SK-N-SH (cell line): ENCODE data around the gene RPP30. TPM values are rescaled to one million over a fixed set of nuclear protein-coding genes. Genes with fewer than 3 reads are reported as not detected.

ENCODE experiments used
- CTCF ChIA-PET: fragments of 300-600, 350-600 bp; formaldehyde crosslinking; extraction: SDS; loops from one replicate; lab custom pipeline; 2021; lab: Yijun Ruan, JAX
- POLR2A ChIA-PET: fragments of 350-600 bp; sonication (Branson Sonifier 250); formaldehyde crosslinking; extraction: SDS; loops from one replicate; lab custom pipeline; 2020; ENCODE audit warnings: antibody characterized with exemption, inconsistent platforms; lab: Yijun Ruan, JAX
- DNase-seq: peaks from one replicate; pipeline ENCODE4 v3.0.0; 2012
- H2AFZ ChIP-seq: fragments of 200-600 bp; sonication (generic); 2 replicates; pipeline ENCODE4 v1.8.1; 2016; ENCODE audit warnings: antibody characterized with exemption, mild to moderate bottlenecking, low read depth
- H3F3A ChIP-seq: fragments of 200-600 bp; sonication (generic); replicated peaks from 2 replicates; pipeline ENCODE3; 2016; ENCODE audit warnings: antibody characterized with exemption, mild to moderate bottlenecking; ENCODE audit not compliant: insufficient read depth
- H3K27ac ChIP-seq, 2 experiments: fragments of 200-500 bp in 1 of 2; fragments of 200-600 bp in 1 of 2; sonication (Bioruptor generic) in 1 of 2; sonication (generic), shearing (Covaris generic) in 1 of 2; 2 replicates each; pipeline versions ENCODE4 v1.5.1 to v1.6.1; 2014 to 2016; ENCODE audit warnings: low read depth in 2 of 2, inconsistent platforms in 1 of 2, low read length in 1 of 2, mild to moderate bottlenecking in 1 of 2, mixed read lengths in 1 of 2
- H3K27me3 ChIP-seq: fragments of 200-600 bp; sonication (generic), shearing (Covaris generic); 2 replicates; pipeline ENCODE4 v1.6.1; 2016; ENCODE audit warnings: mixed run types; ENCODE audit not compliant: insufficient read depth
- H3K36me3 ChIP-seq, 2 experiments: fragments of 200-500 bp in 1 of 2; fragments of 200-600 bp in 1 of 2; sonication (Bioruptor generic) in 1 of 2; sonication (generic) in 1 of 2; replicated peaks in 1 of 2; 2 replicates each; pipeline versions ENCODE3 to v1.5.1; 2014 to 2016; ENCODE audit warnings: low read length in 1 of 2, mild to moderate bottlenecking in 1 of 2; ENCODE audit not compliant: insufficient read depth in 2 of 2, control insufficient read depth in 1 of 2
- H3K4me1 ChIP-seq, 2 experiments: fragments of 200-500 bp in 1 of 2; fragments of 200-600 bp in 1 of 2; sonication (Bioruptor generic) in 1 of 2; sonication (generic), shearing (Covaris generic) in 1 of 2; 2 replicates each; pipeline versions ENCODE4 v1.5.1 to v1.6.1; 2014 to 2016; ENCODE audit warnings: low read depth in 1 of 2, low read length in 1 of 2, mixed run types in 1 of 2; ENCODE audit not compliant: insufficient read depth in 2 of 2, control insufficient read depth in 1 of 2
- H3K4me2 ChIP-seq: fragments of 200-600 bp; sonication (generic), shearing (Covaris generic); 2 replicates; pipeline ENCODE4 v1.6.1; 2017; ENCODE audit warnings: mixed run types
- H3K4me3 ChIP-seq, 2 experiments: fragments of 200-500 bp in 1 of 2; fragments of 200-600 bp in 1 of 2; sonication (Bioruptor generic) in 1 of 2; sonication (generic), shearing (Covaris generic) in 1 of 2; 2 replicates each; pipeline versions ENCODE4 v1.5.1 to v1.8.1; 2014 to 2016; ENCODE audit warnings: low read depth in 2 of 2, inconsistent platforms in 1 of 2, low read length in 1 of 2, mild to moderate bottlenecking in 1 of 2, mixed read lengths in 1 of 2, moderate library complexity in 1 of 2
- H3K79me2 ChIP-seq: fragments of 200-600 bp; sonication (generic); 2 replicates; pipeline ENCODE4 v1.8.1; 2017; ENCODE audit warnings: mild to moderate bottlenecking; ENCODE audit not compliant: insufficient read depth
- H3K9ac ChIP-seq: fragments of 200-600 bp; sonication (generic); 2 replicates; pipeline ENCODE4 v1.6.1; 2017; ENCODE audit warnings: mixed run types
- H3K9me2 ChIP-seq: fragments of 200-600 bp; sonication (generic); 2 replicates; pipeline ENCODE4 v1.6.1; 2017; ENCODE audit warnings: mixed run types
- H3K9me3 ChIP-seq: fragments of 200-600 bp; sonication (generic); 2 replicates; pipeline ENCODE4 v1.6.1; 2017; ENCODE audit warnings: mixed run types, mild to moderate bottlenecking, moderate library complexity
- H4K20me1 ChIP-seq: fragments of 200-600 bp; sonication (generic); 2 replicates; pipeline ENCODE4 v1.6.1; 2017; ENCODE audit warnings: mild to moderate bottlenecking, mixed run types; ENCODE audit not compliant: insufficient read depth
- CHD2 ChIP-seq: fragments of 150-350 bp; IDR thresholded peaks from 2 replicates; pipeline ENCODE4 v1.6.1; 2018; ENCODE audit warnings: low read length; ENCODE audit not compliant: partially characterized antibody
- CTCF ChIP-seq: fragments of 200-600 bp; sonication (generic); IDR thresholded peaks from 2 replicates; pipeline ENCODE4 v1.6.1; 2017; ENCODE audit warnings: antibody characterized with exemption, mild to moderate bottlenecking, moderate library complexity
- EP300 ChIP-seq, 2 experiments: IDR thresholded peaks; 2 replicates each; pipeline versions ENCODE4 v1.4.0 to v1.6.1; 2012; ENCODE audit warnings: borderline replicate concordance in 1 of 2, low read depth in 1 of 2, low read length in 1 of 2
- EZH2phosphoT487 ChIP-seq: fragments of 200-600 bp; sonication (generic); IDR thresholded peaks from 2 replicates; pipeline ENCODE4 v1.6.1; 2017; ENCODE audit warnings: low read depth, mixed run types, mild to moderate bottlenecking, antibody characterized with exemption, moderate library complexity, borderline replicate concordance
- FOXM1 ChIP-seq: IDR thresholded peaks from 2 replicates; pipeline ENCODE4 v1.4.0; 2012; ENCODE audit warnings: low read depth, mild to moderate bottlenecking
- GABPA ChIP-seq: IDR thresholded peaks from 2 replicates; pipeline ENCODE4 v1.4.0; 2012; ENCODE audit warnings: low read depth, mild to moderate bottlenecking
- GATA2 ChIP-seq: sonication (generic); formaldehyde crosslinking; IDR thresholded peaks from 2 replicates; pipeline ENCODE4 v1.5.0; 2020; ENCODE audit warnings: mild to moderate bottlenecking, missing genetic modification reagents
- IRF3 ChIP-seq: fragments of 150-350 bp; IDR thresholded peaks from 2 replicates; pipeline ENCODE4 v1.6.1; 2016; ENCODE audit warnings: mild to moderate bottlenecking, low read depth, low read length
- JUND ChIP-seq: IDR thresholded peaks from 2 replicates; pipeline ENCODE4 v1.4.0; 2012
- MEF2A ChIP-seq: IDR thresholded peaks from 2 replicates; pipeline ENCODE4 v1.4.0; 2012; ENCODE audit warnings: low read depth, borderline replicate concordance
- MXI1 ChIP-seq: IDR thresholded peaks from 2 replicates; pipeline ENCODE4 v1.6.1; 2012; ENCODE audit warnings: mild to moderate bottlenecking, low read depth, low read length, improper control_type of control experiment
- NFIC ChIP-seq: IDR thresholded peaks from 2 replicates; pipeline ENCODE4 v1.4.0; 2012; ENCODE audit warnings: borderline replicate concordance
- PBX3 ChIP-seq: IDR thresholded peaks from 2 replicates; pipeline ENCODE4; 2012
- POLR2AphosphoS5 ChIP-seq: IDR thresholded peaks from 2 replicates; pipeline ENCODE4 v1.6.1; 2012; ENCODE audit warnings: low read depth, low read length
- RAD21 ChIP-seq: IDR thresholded peaks from 2 replicates; pipeline ENCODE4 v1.6.1; 2012; ENCODE audit warnings: mild to moderate bottlenecking, low read length
- RFX5 ChIP-seq: IDR thresholded peaks from 2 replicates; pipeline ENCODE4 v1.6.1; 2012; ENCODE audit warnings: mild to moderate bottlenecking, improper control_type of control experiment, low read length
- SMC3 ChIP-seq: IDR thresholded peaks from 2 replicates; pipeline ENCODE4 v1.6.1; 2012; ENCODE audit warnings: low read depth, low read length, improper control_type of control experiment
- TAF1 ChIP-seq: IDR thresholded peaks from 2 replicates; pipeline ENCODE4 v1.6.1; 2012; ENCODE audit warnings: low read depth, mild to moderate bottlenecking, low read length, moderate library complexity, borderline replicate concordance
- TCF12 ChIP-seq: IDR thresholded peaks from 2 replicates; pipeline ENCODE4 v1.4.0; 2012
- TEAD4 ChIP-seq: IDR thresholded peaks from 2 replicates; pipeline ENCODE4 v1.4.0; 2012; ENCODE audit warnings: mild to moderate bottlenecking, borderline replicate concordance; ENCODE audit not compliant: insufficient read depth
- USF1 ChIP-seq: IDR thresholded peaks from 2 replicates; pipeline ENCODE4 v1.4.0; 2012; ENCODE audit warnings: low read depth, borderline replicate concordance
- USF2 ChIP-seq: fragments of 150-350 bp; IDR thresholded peaks from 2 replicates; pipeline ENCODE4 v1.6.1; 2017; ENCODE audit warnings: antibody characterized with exemption, low read length, low read depth, borderline replicate concordance
- YY1 ChIP-seq: IDR thresholded peaks from 2 replicates; pipeline ENCODE4 v1.4.0; 2012; ENCODE audit warnings: low read depth, mild to moderate bottlenecking
- WGBS: methylation state at CpG from one replicate; pipeline ENCODE4 v1.1.6; 2017; ENCODE audit warnings: low lambda C conversion rate; 5-methylcytosine and 5-hydroxymethylcytosine counted together
- polyA plus RNA-seq, 3 experiments: library from polyadenylated mRNA; depleted of rRNA; stranded (reverse); fragments of >200 nt; gene quantifications; 2 replicates each; pipeline ENCODE4 v1.2.3, GENCODE V29; 2012

The RPP30 gene
- polyA plus RNA-seq, 1 of the 3 experiments (the other 2 are of a cell fraction), result 16.7 TPM

- Histone ChIP-seq H4K20me1 (no peaks in the 10 kb centered on the region), H3K9me3 (peaks cover 5% of the 10 kb centered on the region; the same call in 1 of the 2 replicates), H3K4me1 (peaks cover 2 to 8% of the 10 kb centered on the region in 2 experiments; a peak in 2 of 4 replicates), H3K4me3 (no peak overlapping the region), H3K4me2 (no peak overlapping the region), H2AFZ (no peak overlapping the region), H3K36me3 (no peaks in the 10 kb centered on the region), H3K79me2 (no peaks in the 10 kb centered on the region), H3K27me3 (peaks cover 22% of the 10 kb centered on the region), H3F3A (peaks cover 19% of the 10 kb centered on the region), H3K9ac (no peak overlapping the region), H3K27ac (no peak overlapping the region), H3K9me2 (no peaks in the 10 kb centered on the region)
- ChIA-PET POLR2A (no interaction called here), CTCF (interaction anchor here (0.6 to 0.8 kb wide), 3 partner anchors 24 to 1647 kb away, joined by 3 read pairs; no protein-coding TSS in a partner anchor)
- 4% methylated on average over 3 of the region's 3 CpGs for WGBS
- TF ChIP-seq JUND (no peak), IRF3 (no peak), CTCF (no peak), NFIC (no peak), MEF2A (no peak), PBX3 (no peak), TCF12 (no peak), MXI1 (no peak), CHD2 (no peak), FOXM1 (no peak), POLR2AphosphoS5 (no peak), USF2 (no peak), GATA2 (no peak), RAD21 (no peak), GABPA (no peak)
- DNase-seq, result no peak
Observed at GRCh38 chr10:90855126-90855525, 16.6 kb upstream of the RPP30 start.

- Histone ChIP-seq H3K4me1 (peaks cover 2 to 8% of the 10 kb centered on the region in 2 experiments; a peak in 2 of 4 replicates), H3K27ac (no peak overlapping the region), H4K20me1 (no peaks in the 10 kb centered on the region), H3K4me2 (no peak overlapping the region), H2AFZ (no peak overlapping the region), H3K4me3 (no peak overlapping the region), H3K9me2 (no peaks in the 10 kb centered on the region), H3K9ac (no peak overlapping the region), H3K79me2 (no peaks in the 10 kb centered on the region), H3K36me3 (no peaks in the 10 kb centered on the region), H3F3A (peaks cover 19% of the 10 kb centered on the region), H3K9me3 (no peaks in the 10 kb centered on the region), H3K27me3 (peaks cover 22% of the 10 kb centered on the region)
- ChIA-PET CTCF (interaction anchor here (0.8 to 1.3 kb wide), 3 partner anchors 13 to 70 kb away, joined by 3 to 4 read pairs (median 3); no protein-coding TSS in a partner anchor), POLR2A (no interaction called here)
- 89% methylated on average over 3 of the region's 3 CpGs for WGBS
- no peak for DNase-seq
- no peak for TF ChIP-seq MXI1
- TF ChIP-seq SMC3, result no peak
- TF ChIP-seq IRF3, result no peak
- TF ChIP-seq GABPA, result no peak
- TF ChIP-seq YY1, result no peak
- TF ChIP-seq TCF12, result no peak
- TF ChIP-seq TAF1, result no peak
- no peak for TF ChIP-seq EP300 (IDR thresholded peaks at IDR 0.05; ENCODE audit: borderline replicate concordance in 1 of 2, low read depth in 1 of 2, low read length in 1 of 2)
- no peak for TF ChIP-seq RFX5
- TF ChIP-seq FOXM1, result no peak
- no peak for TF ChIP-seq USF1
- TF ChIP-seq EZH2phosphoT487, result no peak
- TF ChIP-seq TEAD4, result no peak
Observed at GRCh38 chr10:90856261-90856660, 15.5 kb upstream of the RPP30 start.
